ENCODE measurements around the gene TRAF1.

TRAF1 gene

DNA sequence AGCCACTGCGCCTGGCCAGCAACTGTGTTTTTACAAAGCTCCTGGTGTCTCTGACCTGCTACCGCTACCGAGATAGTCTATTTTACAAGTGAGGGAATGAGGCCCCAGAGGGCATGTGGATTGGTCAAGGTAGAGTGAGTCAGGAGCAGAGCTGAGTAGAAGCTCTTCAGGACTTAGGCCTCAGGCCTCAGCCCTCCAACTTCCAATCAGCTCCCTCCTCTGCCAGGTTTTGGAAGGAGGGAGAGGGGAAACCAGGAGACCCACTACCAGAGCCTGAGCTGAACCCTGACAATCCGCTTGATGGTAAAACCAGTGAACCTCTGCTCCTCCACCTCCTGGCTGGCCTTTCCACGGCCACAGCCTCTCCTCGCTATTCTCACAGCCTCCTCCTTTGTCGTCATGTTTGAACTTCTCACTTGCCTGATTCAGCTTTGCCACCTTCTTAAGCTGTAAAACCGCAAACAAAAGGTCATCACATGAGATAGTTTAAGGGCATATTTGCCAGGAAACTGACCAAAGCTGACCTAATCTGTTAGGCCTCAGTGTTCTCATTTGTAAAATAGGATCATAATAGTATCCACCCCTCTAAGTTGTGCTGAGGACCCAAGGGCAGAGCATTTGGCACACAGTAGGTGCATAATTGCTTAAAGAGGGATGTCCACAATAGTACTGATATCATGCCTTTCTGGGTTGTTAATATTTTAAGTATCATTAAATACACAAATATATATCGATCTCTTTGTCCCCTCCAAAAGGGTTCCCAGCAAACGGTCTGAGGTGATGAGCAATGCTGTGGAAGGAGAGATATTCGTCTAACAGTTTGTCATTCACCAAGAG, 1.7 kb downstream of the TRAF1 start:
- no peak for DNase-seq (ENCODE audit: low read depth in 2 of 2)

DNA sequence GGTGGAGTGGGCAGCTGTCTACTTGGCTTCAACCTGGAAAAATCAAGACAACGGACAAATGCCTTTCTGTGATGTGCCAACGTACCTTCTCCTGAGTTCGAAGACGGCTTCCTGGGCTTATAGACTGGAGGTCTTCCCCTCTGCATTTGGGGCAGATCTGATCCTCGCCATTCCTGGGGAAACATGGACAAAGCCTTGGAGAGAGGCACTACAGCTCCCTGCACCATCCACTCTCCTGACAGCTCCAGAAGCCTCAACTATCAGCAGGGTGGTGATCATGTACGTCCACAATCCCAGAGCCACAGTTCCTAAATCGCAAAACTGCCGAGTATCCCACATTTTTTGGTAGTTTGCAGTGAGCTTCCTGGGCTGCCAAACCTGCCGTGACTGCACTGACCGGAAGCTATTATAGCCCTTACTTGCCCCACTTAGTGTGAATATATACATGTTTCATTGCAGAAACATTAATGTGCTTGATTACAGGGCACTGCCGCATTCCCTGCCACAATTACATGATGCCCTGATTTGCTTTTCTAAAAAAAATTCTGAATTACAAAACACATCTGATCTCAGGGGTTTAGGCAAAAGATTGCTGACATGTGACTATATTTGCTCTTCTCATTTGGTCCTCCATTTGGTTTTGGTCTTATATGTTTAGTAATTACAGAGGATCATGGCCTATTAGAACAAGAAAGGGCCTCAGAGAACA, 2.8 kb downstream of the TRAF1 start:
- DNase-seq (ENCODE audit: low read depth in 2 of 2), result no peak

DNA sequence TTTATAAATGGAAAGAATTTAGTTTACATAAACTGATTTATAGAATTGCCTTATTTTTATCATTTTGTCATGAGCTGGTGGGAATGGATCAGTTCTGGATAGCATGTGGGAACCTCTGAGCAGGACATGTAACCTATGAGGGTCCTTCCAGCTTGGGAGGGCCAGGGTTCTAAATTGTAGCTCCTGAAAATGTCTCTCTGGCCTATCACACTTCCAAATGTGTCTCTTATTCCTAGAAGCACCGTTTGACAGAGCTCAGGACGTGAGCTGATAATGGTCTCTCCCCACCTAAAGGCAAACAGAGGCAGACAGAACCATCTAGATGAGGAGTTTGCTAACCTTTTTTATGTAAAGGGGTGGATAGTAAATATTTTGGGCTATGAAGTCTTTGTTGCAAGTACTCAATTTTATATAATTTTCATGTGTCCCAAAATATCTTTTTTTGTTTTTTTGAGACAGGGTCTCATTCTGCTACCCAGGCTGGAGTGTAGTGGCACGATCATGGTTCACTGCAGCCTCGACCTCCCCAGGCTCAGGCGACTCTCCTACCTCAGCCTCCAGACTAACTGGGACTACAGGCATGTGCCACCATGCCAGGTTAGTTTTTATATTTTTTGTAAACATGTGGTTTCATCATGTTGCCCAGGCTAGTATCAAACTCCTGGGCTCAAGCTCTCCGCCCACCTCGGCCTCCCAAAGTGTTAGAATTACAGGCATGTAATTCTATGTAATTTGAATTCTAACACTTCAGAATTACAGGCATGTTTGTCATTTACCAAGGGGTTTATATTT, 4.0 kb downstream of the TRAF1 start:
- no peak for DNase-seq (ENCODE audit: low read depth in 2 of 2)

DNA sequence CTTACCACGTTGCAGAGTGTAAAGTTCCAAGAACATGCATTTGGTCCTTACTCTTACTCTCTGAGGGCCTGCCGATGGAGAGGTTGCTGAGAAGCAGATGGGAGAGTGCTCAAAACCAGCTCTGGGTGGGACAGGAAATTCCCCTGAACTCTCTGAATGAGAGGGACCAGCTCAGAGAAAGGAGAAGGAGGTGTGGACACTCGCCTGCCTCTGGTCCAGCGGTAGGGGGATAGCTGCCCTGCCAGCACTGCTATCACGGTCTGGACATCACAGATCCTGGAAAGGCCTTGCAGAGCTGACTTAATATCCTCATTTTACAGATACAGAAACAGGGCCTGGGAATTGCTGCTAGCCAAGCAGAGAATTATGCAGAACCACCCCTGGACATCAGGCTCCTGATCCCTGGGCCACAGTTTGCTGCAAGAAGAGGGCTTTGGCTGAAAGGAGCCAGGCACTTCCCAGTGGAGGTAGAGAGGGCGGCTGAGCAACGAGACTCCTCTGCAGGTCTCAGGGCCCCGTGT, 4.9 kb downstream of the TRAF1 start:
- DNase-seq (ENCODE audit: low read depth in 2 of 2), result no peak

DNA sequence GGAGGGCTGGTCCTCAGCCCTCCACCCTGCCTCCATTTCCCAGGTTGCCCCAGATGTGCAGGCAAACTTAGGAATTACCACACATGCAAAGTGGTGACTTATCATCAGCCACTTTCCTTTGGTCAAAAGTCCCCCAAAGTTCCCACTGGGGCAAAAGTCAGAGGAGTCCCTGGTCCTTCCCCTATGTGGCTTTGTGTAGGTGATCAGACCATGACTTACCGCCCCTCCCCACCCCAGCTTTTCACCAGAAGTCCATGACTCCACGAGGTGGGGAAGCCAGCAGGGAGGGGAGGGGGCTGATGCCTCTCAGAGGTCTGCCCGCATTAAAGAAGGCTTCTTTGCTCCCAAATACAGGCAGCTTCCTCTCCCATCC, 5.8 kb downstream of the TRAF1 start:
- DNase-seq (ENCODE audit: low read depth in 2 of 2), result peak in 1 of 2 donors; percentile 43

DNA sequence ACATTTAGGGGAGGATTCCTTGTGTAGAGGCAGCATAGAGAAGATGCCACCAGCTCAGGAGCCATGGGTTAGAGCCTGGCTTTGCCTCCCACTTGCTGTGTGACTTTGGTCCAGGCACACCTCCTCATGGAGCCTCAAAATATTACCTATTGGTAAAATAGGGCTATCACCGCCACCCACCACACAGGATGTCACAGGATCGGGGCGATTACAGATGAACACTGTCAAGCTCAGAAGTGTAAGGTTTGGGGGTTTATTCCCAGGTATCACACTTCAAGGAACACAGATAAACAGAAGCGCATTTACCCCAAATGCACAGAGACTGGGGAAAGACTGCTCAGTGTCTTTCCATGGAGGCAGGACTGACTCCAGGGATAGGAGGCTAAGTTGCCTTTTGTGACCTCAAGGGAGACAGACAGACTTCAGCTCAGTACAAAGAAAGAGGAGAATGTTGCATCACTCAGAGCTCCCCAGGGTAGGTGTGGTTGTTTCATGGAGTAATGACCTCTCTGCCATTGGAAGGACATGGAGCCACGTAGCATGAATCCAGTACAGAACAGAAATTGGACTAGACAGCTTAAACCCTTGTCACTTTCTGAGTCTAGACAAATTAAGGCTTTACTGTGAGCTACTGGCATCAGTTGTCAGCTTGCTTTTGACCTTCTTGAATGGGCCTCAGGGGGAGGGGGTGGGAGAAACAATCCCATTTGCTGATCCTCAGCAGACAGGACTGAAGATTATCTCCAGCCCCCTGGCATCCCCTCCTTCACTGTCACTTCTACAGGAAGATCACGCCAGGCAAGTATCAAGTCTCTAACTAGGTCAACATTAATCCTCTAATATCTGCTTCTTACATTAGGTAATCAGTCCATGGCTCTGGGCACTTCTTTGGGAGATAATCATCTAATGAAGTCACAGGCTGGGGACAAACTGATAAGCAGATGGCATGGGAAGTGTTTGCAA, 6.5 kb downstream of the TRAF1 start:
- no peak for DNase-seq (ENCODE audit: low read depth in 2 of 2)

DNA sequence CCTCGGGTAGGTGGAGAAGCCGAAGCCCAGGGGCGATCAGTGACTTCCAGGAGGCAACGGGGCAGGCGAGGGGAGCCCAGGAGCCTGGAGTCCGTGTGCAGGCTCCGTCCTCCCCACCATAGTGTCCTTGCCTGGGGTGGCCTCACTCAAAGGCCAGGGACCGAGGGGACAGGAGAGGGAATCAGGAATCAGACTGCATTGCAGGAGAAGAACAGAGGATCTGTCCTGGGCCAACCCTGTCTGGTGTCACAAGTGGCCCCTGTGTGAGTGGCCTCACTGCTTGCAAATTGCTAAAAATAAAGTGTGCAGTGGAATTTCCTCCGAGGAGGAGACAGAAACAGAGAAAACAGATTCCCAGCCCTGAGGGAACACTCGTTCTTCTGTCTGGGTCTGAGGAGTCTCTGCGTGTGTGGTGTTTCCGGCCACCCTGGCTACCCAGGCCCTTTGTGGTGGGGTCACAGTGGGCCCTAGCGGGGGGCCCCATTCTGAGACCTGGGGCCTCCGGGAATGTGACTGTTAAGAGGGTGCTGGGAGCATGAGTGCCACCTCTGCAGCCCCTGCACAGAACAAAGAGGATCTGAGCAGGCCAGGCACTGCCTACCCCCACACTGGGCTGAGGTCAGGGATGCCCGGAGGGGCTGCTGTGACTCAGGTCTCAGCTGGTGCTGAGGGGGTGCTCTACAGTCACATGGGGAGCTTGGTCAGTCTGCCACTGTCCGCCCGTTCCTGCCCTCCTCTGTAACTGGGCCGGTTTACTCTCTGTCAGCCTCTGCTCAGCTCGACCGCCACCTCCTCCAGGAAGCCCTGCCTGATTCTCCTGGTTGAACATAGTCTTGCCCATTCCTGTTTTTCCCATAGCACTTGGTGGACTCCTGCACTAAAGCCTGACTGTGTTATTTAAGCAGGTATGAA, 7.4 kb downstream of the TRAF1 start:
- no peak for DNase-seq (ENCODE audit: low read depth in 2 of 2)

DNA sequence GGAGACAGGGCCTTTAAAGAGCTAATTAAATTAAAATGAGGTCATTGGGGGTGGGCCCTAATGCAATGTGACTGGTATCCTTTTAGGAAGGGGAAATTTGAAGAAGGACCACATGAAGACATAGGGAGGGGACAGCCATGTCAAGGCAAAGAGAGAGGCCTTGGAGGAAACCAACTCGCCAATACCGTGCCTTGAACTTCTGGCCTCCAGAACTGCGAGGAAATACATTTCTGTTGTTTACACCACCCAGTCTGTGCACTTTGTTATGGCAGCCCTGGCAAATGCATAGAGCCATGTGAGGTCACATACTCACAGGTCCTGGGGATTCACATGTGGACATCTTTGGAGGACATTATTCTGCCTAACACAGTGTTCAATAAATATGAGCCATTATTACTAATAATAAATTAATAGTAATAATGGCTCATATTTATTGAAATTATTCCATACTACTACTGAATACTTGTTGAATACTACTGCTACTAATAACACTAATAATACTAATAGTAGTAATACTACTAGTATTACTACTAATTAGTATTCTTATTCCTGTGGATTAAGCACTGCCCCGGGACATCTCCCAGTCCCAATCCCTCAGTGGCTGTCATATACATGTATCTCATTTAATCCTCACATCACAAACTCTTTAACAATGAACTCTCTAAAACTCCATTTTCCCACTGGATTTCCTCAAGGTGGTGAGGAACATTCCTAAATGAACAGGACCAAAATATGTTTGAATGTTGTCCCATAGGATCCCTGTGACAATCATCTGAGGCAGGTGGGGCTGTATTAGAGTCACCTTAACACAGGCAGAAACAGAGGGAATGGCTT, 8.4 kb downstream of the TRAF1 start:
- no peak for DNase-seq (ENCODE audit: low read depth in 2 of 2)

DNA sequence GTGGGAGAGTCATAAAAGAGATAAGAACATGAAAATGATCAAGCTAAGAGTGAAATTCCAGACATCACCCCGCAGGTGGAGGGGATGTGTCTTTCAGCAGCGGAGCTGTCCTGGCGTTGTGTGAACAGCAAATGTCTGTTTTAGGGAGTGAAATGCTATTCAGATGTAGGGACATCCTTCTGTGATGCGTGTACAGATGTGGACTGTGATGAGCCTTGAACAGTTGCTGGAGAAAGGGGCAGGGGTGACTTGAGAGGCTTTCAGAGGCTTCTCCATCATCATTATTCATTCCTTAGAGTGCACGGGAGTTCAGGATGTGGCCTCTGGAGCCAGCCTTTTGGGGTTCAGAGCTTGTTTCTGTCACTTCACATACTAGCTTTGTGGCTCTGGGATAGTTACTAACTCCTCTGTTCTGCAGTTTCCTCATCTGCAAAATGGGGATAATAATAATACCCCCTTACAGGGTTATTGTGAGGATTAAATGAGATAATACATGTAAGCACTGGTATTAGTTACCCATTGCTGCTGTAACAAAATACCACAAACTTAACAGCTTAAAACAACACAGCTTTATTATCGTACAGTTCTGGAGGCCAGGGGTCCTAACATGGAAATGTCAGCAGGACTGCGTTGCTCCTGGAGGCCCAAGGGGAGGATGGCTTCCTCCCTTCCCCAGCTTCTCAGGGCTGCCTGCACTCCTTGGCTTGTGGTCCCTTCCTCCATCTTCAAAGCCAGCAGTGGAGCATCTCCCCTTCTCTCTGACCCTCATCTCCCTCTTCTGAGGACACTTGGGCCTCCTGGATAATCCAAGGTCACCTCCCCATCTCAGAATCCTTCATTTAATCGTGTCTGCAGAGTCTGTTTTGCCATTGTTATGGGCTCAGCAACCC, 9.4 kb downstream of the TRAF1 start:
- DNase-seq (ENCODE audit: low read depth in 2 of 2), result no peak

DNA sequence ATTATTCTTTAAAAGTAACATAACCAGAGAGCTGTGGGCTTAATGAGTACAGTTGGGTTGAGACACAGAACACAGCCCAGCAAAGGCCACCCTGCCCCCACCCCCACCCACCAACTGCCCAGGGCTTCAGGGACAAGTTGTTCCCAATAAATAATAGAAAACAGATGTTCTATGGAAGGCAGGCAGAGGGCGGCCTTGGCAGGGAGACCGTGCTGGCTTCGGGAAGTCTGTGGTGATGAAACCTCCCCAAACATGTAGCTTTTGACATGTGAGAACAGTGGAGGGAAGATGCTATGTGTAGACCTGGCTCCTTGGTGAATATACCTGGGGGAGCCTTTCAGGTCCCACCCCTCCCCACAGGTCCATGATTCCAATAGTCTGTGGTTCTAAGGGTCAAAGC, 10.0 kb downstream of the TRAF1 start:
- DNase-seq (ENCODE audit: low read depth in 2 of 2), result no peak

DNA sequence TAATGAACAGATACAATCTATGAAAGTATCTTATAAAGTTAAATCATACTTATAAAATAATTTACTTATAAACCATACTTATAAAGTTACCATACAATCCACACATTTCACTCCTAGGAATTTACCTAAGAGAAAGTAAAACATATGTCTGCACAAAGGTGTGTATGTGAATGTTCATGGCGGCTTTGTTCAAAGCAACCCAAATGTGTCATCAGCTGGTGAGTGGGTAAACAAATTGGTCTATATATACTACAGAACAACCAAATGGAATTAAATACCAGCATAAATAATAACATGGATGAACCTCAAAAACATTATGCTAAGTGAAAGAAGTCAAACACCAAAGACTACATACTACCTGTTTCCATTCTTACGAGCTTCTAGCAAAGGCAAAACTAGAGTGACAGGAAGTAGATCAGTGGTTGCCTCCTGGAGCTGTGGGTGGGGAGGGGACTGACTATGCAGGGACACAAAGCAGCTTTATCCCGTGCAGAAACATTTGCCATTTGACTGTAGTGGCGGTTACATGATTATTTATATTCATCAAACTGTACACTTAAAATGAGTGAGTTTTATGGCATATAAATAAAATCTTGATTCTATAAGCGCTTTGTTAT, 10.6 kb downstream of the TRAF1 start:
- DNase-seq (ENCODE audit: low read depth in 2 of 2), result no peak

DNA sequence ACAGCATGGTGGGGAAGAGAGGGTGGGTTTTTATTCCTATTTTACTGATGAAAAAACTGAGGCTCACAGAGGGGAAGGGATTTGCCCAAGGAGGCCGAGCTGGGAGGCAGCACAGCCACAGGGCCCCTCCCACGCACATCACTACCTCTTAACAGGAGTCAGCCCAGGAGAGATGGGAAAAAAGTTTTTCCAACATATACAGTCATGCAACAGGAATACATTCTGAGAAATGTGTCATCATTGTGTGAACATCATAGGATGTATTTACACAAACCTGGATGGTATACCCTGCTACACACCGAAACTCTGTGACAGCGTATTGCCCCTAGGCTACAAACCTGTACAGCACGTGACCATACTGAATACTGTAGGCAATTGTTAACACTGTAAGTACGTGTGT, 11.6 kb downstream of the TRAF1 start:
- DNase-seq (ENCODE audit: low read depth in 2 of 2), result no peak

DNA sequence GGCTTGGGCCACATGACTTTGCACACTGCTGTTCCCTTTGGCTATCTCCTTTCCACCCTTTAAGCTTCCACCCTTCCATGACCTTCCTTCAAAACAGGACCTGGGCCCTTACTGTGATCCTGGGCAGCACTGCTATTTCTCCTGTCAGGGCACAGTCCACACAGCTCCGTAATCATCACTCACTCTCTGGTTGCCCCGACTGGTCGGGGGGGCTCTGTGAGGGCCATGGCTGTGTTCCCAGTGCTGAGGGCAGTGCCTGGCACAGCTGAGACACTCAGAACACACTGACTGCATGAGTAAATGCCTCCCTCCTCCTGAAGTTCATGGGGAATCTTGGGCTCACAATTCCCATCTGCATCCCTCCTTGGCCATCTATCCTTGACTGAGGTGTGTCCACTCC, 12.2 kb downstream of the TRAF1 start:
- DNase-seq (ENCODE audit: low read depth in 2 of 2), result no peak

DNA sequence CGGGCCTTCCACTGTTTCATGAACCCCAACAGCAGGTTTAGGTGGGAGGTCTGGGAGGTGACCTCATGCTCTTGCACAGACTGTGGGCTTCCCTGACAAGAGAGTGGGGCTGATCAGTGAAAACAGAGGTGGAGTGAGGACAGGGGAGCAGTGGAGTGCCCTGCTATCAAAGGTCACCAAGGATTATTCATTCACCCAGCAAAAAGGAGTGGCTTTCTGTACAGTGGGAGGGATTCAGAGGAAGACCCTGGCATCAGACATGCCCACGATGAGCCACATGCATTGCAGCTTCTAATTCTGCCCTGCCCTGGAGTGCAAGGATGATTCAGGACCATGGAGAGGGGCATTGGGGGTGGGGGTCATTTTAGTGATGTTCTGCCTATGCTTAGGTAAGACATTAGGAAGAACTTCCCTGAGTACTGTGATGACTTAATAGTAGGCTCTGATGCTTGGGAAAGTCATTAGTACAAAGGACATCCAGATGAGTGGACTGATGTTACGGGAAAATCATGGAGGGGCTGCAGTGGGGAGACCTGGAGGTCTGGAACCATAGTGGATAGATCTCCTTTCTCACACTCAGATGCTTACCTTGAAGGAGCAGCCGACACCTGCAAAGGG, 12.8 kb downstream of the TRAF1 start:
- no peak for DNase-seq (ENCODE audit: low read depth in 2 of 2)

DNA sequence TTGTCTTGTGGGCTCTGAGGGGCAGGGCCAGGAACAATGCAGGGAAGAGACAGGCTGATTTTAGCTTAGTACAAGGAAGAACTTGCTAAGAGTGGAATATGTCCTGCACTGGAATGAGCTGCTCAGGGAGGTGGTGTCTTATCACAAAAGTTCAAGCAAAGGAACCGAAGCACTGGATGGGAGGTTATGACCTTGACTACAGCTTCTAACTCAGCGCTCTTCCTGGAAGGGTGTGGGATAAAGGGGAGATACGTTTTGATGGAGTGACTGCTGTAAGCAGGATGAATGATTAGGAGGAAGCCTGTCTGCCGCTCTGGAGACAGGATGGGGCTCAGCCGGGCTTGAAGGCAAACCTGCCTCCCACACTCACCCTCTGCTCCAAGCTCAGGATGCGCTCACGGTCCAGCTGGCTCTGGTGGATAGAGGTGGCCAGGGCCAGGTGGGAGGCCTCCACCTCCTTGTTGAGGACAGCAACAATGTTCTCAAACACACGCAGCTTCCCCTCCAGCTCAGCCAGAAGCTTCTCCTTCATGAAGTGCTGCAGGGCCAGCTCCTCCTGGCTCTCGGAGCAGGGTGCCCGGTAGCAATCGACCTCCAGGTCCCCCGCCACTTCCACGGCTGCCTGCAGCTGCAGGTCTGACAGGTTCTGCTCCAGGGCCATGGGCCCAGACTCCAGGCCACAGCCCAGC, 13.5 kb downstream of the TRAF1 start:
- DNase-seq (ENCODE audit: low read depth in 2 of 2), result no peak

DNA sequence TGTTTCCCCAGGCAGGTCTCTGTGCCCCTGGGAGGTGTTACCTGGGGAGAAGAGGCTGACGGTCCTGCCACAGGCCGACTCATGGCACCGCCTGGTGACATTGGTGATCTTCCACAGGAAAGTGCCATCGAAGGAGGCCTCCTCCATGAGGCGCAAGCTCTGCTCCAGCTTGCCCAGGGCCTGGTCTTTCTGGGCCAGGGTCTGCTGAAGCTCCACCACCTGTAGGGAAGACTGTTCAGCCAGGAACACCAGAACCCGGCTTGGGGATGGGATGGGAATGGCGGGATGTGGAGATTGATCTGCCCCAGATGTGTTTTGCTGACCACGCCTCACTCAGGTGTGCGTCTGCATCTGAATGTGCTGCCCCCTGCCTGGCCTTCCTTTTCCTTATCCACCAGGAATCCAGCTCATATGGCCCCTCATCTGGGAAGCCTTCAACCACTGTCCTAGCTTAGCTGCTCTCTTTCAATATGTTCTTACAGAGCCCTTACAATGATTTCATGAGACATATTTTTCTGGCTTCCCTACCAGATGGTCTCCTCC, 15.2 kb downstream of the TRAF1 start:
- no peak for DNase-seq (ENCODE audit: low read depth in 2 of 2)
